Keratinocyte (primary cell): ENCODE measurements around the gene ZFYVE26.

Experiments
- EZH2 ChIP-seq: IDR thresholded peaks from one replicate; pipeline ENCODE4 v1.6.1; 2012; ENCODE audit warnings: inconsistent platforms, mild to moderate bottlenecking, low read length, moderate library complexity
- TF ChIP-seq, protein P1 (sequence below), 3 experiments: IDR thresholded peaks in 1 of 3; conservative IDR thresholded peaks in 1 of 3; optimal IDR thresholded peaks in 1 of 3; 2 replicates in 2 of 3; 3 replicates in 1 of 3; pipeline versions ENCODE3 to v1.5.1; 2011; ENCODE audit warnings: low read length in 3 of 3, mild to moderate bottlenecking in 3 of 3, moderate library complexity in 2 of 3, control low read depth in 1 of 3, inconsistent platforms in 1 of 3; ENCODE audit not compliant: insufficient read depth in 2 of 3; ENCODE audit errors: extremely low read depth in 1 of 3

DNA sequence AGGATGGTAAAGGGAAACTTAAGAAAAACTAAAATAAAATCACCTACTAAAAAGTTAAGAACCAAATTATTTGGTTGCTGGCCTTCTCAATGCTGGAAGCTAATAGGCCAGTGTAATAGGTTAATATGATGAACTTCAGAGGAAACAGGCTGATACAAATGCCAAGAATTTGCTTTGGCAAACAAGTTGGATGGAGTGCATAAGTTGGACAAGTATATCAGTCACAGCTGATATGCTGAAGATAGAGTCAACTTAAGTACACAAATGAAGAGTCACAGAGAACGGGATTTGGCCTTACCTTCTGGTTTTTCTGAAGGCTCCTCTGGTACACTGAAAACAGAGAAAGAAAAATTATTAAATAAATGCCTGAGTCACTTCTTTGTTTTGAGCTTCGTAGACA is 48.2 kb downstream of the ZFYVE26 start:
- TF ChIP-seq, protein P1, sequence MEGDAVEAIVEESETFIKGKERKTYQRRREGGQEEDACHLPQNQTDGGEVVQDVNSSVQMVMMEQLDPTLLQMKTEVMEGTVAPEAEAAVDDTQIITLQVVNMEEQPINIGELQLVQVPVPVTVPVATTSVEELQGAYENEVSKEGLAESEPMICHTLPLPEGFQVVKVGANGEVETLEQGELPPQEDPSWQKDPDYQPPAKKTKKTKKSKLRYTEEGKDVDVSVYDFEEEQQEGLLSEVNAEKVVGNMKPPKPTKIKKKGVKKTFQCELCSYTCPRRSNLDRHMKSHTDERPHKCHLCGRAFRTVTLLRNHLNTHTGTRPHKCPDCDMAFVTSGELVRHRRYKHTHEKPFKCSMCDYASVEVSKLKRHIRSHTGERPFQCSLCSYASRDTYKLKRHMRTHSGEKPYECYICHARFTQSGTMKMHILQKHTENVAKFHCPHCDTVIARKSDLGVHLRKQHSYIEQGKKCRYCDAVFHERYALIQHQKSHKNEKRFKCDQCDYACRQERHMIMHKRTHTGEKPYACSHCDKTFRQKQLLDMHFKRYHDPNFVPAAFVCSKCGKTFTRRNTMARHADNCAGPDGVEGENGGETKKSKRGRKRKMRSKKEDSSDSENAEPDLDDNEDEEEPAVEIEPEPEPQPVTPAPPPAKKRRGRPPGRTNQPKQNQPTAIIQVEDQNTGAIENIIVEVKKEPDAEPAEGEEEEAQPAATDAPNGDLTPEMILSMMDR (optimal IDR thresholded peaks at IDR 0.05 in 1 of 3, IDR thresholded peaks at IDR 0.05 in 1 of 3, conservative IDR thresholded peaks at IDR 0.05 in 1 of 3; ENCODE audit: extremely low read depth in 1 of 3, insufficient read depth in 2 of 3, low read length in 3 of 3): no peak
- no peak for TF ChIP-seq EZH2
